ENCODE measurements around the gene EME2.

The EME2 gene

DNA sequence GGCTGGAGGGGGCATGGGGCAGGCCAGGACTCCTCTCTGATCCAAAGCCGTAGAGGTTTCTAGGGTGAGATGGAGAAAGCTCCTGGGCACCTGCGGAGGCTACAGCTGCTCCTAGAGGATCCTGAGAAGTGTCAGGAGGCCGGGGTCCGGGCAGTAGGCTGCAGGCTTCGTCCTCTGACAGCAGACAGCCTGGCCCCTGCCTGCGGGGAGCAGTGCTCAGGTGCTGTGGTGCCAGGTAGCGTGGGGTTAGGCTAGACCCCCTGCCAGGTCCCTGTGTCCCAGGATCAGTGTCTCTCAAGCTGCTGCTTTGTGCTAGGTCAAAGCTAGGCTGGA, 1.8 kb downstream of the EME2 start:
- peaks cover 34% of the 10 kb centered on the region for H3K4me1 ChIP-seq (ENCODE audit: insufficient read depth, low read length)
- peak overlapping the region; percentile 98 for H3K4me2 ChIP-seq (ENCODE audit: insufficient read depth, low read length)
- H3K36me3 ChIP-seq (ENCODE audit: insufficient read depth, low read length), result peaks cover 64% of the 10 kb centered on the region
- ATAC-seq (ENCODE audit: insufficient read depth, low read depth) (no peak), DNase-seq (no peak)
- H3K27ac ChIP-seq (ENCODE audit: low read length), result peak overlapping the region; percentile 83; the same call in 1 of the 2 replicates
- H3K79me2 ChIP-seq (ENCODE audit: insufficient read depth, low read length), result peaks cover 52% of the 10 kb centered on the region
- H4K20me1 ChIP-seq (ENCODE audit: insufficient read depth, low read length), result peaks cover 57% of the 10 kb centered on the region
- peak overlapping the region; percentile 54 to 90; a peak in 3 of 4 replicates for H3K4me3 ChIP-seq (ENCODE audit: low read depth in 1 of 2, low read length in 2 of 2)
- H3K27me3 ChIP-seq (ENCODE audit: insufficient read depth, low read length, poor library complexity), result no peaks in the 10 kb centered on the region
- H3K9me3 ChIP-seq (ENCODE audit: insufficient read depth, low read length, severe bottlenecking), result no peaks in the 10 kb centered on the region
- peak overlapping the region; percentile 99 for H3K9ac ChIP-seq (ENCODE audit: low read depth, low read length)
- H2AFZ ChIP-seq (ENCODE audit: low read depth, low read length), result no peak overlapping the region
- no peak for TF ChIP-seq EZH2 (IDR thresholded peaks at IDR 0.05; ENCODE audit: borderline replicate concordance, low read depth, low read length, severe bottlenecking)
- TF ChIP-seq, protein P1, sequence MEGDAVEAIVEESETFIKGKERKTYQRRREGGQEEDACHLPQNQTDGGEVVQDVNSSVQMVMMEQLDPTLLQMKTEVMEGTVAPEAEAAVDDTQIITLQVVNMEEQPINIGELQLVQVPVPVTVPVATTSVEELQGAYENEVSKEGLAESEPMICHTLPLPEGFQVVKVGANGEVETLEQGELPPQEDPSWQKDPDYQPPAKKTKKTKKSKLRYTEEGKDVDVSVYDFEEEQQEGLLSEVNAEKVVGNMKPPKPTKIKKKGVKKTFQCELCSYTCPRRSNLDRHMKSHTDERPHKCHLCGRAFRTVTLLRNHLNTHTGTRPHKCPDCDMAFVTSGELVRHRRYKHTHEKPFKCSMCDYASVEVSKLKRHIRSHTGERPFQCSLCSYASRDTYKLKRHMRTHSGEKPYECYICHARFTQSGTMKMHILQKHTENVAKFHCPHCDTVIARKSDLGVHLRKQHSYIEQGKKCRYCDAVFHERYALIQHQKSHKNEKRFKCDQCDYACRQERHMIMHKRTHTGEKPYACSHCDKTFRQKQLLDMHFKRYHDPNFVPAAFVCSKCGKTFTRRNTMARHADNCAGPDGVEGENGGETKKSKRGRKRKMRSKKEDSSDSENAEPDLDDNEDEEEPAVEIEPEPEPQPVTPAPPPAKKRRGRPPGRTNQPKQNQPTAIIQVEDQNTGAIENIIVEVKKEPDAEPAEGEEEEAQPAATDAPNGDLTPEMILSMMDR (IDR thresholded peaks at IDR 0.05; ENCODE audit: borderline replicate concordance, extremely low read depth, low read length, poor library complexity, severe bottlenecking), result no peak

DNA sequence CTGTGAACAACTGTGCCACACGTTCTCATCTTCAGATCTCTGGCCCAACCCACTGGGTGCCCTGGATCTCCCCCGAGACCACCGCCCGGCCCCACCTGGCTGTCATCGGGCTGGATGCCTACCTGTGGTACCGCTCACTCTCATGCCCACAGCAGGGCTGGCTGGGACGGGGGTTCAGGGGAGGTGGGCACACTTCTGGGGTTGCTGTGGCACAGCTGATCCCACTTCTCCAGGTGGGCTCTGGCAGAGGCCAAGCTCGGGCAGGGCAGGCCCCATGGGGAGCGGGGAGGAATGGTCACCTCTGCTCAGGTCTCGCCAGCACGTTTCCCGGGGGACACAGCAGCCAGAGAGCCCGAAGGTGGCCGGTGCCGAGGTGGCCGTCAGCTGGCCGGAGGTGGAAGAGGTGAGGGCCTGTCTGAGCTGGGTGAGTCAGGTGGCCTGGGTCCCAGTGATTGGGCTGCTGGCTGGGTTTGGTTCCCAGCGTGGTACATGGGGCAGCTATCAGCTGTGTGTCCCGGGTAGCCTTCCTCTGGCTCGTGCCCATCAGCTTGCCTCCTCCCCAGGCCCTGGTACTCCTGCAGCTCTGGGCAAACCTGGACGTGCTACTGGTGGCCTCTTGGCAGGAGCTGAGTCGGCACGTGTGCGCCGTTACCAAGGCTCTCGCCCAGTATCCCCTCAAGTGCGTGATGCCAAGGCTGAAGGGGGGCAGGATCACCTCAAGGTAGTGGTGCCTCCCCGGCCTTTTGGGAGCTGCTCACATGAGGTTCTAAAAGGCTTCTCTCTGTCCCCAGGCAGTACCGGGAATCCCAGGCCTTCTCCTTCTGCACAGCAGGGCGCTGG, 2.6 kb downstream of the EME2 start:
- Histone ChIP-seq H3K27ac (ENCODE audit: low read length) (no peak overlapping the region), H3K79me2 (ENCODE audit: insufficient read depth, low read length) (peaks cover 60% of the 10 kb centered on the region), H3K4me1 (ENCODE audit: insufficient read depth, low read length) (peaks cover 41% of the 10 kb centered on the region), H2AFZ (ENCODE audit: low read depth, low read length) (no peak overlapping the region), H3K9me3 (ENCODE audit: insufficient read depth, low read length, severe bottlenecking) (no peaks in the 10 kb centered on the region), H3K27me3 (ENCODE audit: insufficient read depth, low read length, poor library complexity) (no peaks in the 10 kb centered on the region), H3K9ac (ENCODE audit: low read depth, low read length) (peak overlapping the region; percentile 99), H3K4me3 (ENCODE audit: low read depth in 1 of 2, low read length in 2 of 2) (peak overlapping the region in 1 of 2 experiments; percentile 90; a peak in 2 of 4 replicates), H3K36me3 (ENCODE audit: insufficient read depth, low read length) (peaks cover 64% of the 10 kb centered on the region), H4K20me1 (ENCODE audit: insufficient read depth, low read length) (peaks cover 57% of the 10 kb centered on the region), H3K4me2 (ENCODE audit: insufficient read depth, low read length) (peak overlapping the region; percentile 98)
- no peak for DNase-seq
- TF ChIP-seq, protein P1 (IDR thresholded peaks at IDR 0.05; ENCODE audit: borderline replicate concordance, extremely low read depth, low read length, poor library complexity, severe bottlenecking), result no peak
- no peak for TF ChIP-seq EZH2 (IDR thresholded peaks at IDR 0.05; ENCODE audit: borderline replicate concordance, low read depth, low read length, severe bottlenecking)
- ATAC-seq (ENCODE audit: insufficient read depth, low read depth), result no peak

DNA sequence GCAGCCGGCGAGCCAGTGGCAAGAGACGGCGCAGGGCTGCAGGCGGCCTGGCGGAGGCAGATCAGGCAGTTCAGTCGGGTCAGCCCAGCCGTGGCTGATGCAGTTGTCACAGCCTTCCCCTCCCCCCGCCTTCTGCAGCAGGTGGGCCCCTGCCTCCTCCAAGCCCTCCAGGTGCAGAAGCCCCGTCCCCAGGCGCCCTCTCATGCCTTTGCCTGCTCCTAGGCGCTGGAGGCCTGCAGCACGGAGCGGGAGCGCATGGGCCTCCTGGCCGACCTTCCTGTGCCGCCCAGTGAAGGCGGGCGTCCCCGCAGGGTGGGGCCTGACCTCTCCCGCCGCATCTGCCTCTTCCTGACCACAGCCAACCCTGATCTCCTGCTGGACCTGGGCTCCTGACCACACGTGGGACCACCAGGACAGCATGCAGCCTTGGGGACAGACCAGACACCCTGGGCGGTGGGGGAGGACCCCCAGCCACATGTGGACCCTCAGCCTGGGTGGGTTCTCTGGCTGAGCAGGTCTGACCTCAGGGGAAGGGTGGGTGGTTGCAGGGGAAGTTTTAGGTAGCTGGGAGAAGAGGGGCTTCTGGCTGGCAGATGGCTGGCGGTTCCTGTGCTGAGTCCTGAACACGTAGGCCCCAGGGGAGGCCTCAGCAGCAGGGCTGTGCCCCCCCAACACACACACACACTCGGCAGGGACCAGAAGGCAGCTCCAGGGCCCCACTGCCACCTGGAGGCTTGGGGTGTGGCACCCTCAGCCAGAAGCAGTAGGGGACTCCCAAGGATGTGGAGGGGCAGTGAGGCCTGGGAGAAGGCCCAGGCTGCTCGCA, 3.4 kb downstream of the EME2 start:
- Histone ChIP-seq H3K4me3 (ENCODE audit: low read depth in 1 of 2, low read length in 2 of 2) (no peak overlapping the region), H3K27ac (ENCODE audit: low read length) (no peak overlapping the region), H4K20me1 (ENCODE audit: insufficient read depth, low read length) (peaks cover 61% of the 10 kb centered on the region), H3K27me3 (ENCODE audit: insufficient read depth, low read length, poor library complexity) (no peaks in the 10 kb centered on the region), H3K4me1 (ENCODE audit: insufficient read depth, low read length) (peaks cover 48% of the 10 kb centered on the region), H3K79me2 (ENCODE audit: insufficient read depth, low read length) (peaks cover 68% of the 10 kb centered on the region), H3K9ac (ENCODE audit: low read depth, low read length) (no peak overlapping the region), H3K4me2 (ENCODE audit: insufficient read depth, low read length) (no peak overlapping the region), H3K36me3 (ENCODE audit: insufficient read depth, low read length) (peaks cover 67% of the 10 kb centered on the region), H3K9me3 (ENCODE audit: insufficient read depth, low read length, severe bottlenecking) (no peaks in the 10 kb centered on the region), H2AFZ (ENCODE audit: low read depth, low read length) (no peak overlapping the region)
- TF ChIP-seq EZH2 (IDR thresholded peaks at IDR 0.05; ENCODE audit: borderline replicate concordance, low read depth, low read length, severe bottlenecking), result no peak
- TF ChIP-seq, protein P1 (IDR thresholded peaks at IDR 0.05; ENCODE audit: borderline replicate concordance, extremely low read depth, low read length, poor library complexity, severe bottlenecking), result no peak
- DNase-seq (no peak), ATAC-seq (ENCODE audit: insufficient read depth, low read depth) (no peak)
